Activated CD4-positive, alpha-beta T cell treated with anti-CD3 and anti-CD28 coated beads for 1 hour (primary cell): ENCODE measurements around the gene SMPX.

Experiments
- DNase-seq: peaks from one replicate; pipeline ENCODE4 v3.0.0-alpha.2; 2020

SMPX gene

DNA sequence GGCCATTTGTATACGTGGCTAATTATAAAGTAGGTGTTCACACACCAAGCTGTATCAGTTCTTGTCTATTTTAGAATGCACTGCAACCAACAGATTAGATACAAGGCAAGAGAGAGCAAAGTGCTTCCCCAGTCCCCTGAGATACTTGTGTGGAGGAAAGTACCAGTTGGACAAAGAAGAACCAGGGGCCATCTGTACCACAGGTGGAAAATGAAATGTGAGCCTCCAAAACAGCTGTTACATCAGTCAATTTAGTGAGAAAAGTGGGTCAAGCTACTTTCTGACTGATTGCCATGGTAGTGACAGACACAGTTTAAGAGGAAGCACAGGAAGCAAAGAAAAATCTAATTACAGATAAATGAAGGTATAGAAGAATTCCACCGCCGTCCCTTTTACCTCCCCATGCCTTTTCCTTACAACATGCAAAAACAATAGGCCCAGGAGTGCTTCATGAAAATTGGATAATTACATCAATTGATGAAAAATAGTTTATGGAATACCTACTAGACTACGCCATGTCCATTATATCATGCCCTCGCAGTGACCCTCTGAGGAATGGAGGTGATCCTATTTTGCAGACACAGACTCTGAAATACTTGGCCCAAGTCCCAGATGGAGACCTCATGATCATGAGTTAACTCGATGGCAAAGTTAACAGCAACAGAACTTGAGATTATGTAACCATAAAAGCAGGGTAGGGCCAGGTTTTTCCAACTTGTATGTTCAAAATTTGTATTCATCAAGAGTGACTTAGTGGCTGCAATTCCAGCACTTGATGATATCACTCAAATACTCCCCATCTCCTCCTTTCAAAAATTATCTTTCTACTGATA lies 15.8 kb downstream of the SMPX start:
- DNase-seq, result no peak

DNA sequence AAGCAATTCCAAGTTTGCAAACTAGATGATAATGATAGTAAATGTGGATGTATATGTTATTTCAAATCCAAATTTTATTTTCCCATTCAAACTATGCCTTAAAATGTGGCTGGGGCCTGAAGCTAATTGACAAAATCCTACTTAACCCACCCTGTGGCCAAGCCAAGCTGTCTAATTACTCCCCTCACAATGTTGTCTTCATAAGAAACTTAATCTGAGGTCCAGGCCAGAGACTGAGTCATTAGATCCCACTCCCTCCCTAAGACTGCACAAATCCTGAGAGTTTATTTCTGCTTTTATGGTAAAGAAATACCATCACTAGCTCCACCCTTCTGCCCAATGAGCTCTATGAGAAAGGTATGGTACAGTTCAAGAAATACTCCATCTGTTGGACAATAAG lies 16.6 kb downstream of the SMPX start:
- no peak for DNase-seq

DNA sequence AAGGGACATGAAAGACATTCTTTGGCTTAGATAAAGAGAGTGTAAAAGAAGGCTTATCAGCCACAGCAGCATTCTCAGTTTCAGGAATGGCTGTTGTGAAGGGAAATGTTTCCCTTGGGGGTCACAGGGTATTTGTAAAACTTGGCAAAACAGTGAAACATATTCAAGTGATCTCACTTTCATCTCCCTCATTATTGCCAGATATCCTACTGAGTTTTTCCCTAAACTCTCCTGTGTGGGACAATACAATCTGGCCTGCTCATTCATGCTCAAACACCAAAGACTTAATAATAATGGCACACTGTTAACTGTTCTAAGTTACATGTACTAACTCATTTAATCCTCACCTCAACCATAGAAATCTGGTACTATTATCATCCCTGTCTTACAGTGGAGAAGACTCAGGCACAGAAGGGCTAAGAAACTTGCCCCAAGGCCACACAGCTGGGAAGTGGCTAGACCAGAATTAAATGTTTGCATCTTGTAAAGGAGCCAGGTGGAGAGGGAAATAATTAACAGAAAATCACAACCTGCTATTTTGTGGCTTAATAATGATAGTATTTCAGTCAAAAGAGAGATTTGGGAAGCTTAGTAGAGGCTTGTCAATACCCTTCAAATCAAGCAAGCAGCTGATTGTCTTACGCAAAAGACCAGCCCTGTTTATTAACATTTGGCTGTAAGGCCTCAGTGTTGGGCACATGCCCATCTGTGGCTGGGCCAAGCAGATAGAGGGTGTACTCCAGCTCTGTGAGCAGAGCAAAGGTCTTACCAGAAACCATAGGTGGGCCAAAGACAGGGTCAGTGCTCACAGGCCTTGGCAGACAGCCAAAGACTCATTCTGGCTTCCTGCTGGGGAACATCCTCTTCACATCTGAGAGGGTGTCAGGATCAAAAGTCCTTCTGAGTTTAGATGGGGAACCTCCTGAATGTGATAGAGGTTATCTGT lies 17.3 kb downstream of the SMPX start:
- no peak for DNase-seq

DNA sequence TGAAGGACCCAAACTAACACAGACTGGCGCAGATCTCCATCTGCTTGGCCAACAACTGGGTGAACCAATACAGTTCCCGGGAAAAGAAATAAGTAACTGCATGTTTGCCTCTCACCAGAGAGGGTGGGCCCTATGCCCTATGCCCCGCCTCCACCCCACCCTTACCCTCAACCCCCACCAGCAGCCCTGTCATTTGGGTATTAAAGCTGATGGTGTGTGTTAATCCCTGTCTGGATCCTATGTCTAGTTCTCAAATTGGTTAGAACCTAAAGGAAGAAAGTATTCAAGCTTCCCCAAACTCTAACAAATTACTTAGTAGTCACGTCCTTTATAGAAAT lies 19.0 kb downstream of the SMPX start:
- no peak for DNase-seq

DNA sequence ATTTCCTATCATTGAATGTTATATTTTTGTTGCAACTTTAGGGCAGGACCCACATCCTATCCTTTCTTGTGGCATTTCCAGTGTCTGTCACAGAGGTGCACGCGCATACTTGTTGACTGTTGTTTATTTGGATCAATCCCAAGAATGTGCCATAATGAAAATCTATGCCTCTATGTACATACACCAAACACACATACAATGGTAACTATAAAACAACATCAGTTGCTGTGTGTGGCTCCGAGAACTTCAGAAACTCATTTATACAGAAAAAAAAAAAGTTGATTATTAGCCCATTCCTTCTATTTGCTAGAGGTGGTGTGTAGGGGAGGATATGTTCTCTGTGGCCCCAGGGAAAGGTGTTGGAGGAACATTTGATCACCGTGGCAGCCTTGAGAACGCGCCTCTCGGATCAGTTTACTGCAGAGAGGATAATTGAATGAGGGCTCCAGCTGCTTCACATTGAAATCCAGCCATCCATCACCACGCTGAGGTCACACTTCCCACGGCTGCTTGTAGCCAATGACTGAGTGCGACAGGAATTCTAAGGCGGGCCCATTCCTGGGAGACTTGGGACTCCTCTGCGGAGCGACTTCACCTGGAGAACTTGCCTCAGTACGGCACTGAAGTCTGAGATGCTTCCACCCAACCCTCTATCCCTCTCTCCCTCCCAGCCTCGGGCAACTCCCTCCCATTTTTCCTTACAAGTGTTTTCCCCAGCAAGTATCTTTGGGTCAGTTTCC lies 19.5 kb downstream of the SMPX start:
- DNase-seq, result no peak

DNA sequence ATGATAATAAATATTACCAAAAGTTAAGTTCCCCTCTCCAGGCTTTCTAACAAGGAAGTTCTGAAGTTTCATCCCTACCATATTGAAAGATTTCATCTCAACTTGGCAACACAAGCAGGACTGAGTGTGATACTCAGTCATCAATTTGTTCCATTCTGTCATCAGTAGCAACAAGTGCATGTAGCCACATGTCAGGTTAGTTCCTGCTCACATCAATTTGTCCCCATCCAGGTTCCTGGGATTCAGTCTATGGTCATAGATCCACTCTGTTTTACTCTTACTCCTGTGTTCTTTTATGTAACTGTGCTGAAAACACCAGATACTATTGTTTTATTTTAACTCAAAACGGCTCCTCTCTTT lies 22.2 kb downstream of the SMPX start:
- DNase-seq, result no peak

DNA sequence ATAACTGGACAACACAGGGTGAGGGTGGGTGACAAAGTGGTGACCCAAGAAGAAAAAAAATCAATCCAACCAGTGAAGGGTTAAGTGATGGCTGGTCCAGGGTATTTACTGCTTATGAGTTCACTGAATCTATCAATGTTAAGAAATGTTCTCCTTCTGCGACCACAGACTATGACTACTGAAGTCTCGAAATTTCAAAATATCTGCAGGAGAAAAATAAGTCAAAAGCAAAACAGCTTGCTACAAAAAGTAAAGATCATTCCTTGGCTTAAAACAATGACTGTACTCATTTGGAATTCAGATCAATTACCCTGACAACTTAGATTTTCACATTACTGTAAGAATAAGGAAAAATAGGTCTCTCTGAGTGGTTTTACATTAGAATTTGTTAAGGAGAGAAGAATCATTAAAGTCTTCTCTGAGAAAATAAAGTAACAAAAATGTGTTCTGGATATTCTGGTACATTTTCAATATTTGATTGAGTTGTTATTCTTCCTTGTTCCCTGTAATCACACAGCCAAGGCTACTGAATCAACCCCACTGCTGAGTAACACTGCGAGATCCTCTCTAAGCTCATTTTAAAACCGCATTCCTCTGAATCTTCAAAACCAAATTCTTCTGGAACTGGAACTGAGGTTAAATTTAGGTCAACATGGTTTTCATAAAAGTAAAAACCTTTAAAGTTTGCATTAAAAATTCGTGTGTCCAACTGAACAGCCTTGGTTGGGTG lies 22.7 kb downstream of the SMPX start:
- DNase-seq, result no peak

DNA sequence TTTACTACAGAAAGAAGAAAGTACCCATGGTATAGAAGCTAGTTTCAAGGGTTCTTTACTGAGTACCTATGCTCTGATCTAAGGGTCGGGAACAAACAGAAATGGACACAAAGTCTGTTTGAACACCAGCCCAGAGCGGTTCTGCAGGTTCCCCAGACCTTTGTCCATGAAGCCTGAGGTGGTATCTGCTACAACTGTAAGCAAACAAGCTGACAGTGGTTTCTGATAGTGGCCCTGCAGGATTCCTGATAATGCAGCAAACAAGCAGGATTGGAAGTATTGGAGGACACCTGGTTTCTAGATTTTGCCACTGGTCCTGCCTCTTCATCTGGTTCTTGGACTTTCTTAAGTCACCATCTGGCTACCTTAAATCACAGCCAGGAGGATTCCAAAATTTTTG lies 23.7 kb downstream of the SMPX start:
- DNase-seq, result no peak

DNA sequence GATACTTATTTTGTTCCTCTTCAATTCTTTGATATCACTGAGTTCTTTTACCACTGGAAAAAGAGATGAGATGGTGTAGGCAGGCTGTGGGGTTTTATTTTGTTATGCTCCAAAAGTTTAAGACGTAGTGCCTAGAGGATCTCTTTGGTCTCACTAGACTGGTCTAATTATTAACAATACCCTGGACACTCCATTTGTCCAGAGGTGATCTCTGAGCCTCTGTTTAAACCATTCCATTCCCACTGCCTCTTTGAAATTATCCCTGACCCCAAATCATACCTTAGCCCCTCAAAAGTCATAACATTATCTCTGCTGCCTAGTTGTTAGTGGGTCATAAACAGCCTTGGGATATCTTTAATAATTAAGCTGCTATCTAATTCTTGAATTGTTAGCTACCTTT lies 24.2 kb downstream of the SMPX start:
- DNase-seq, result no peak

DNA sequence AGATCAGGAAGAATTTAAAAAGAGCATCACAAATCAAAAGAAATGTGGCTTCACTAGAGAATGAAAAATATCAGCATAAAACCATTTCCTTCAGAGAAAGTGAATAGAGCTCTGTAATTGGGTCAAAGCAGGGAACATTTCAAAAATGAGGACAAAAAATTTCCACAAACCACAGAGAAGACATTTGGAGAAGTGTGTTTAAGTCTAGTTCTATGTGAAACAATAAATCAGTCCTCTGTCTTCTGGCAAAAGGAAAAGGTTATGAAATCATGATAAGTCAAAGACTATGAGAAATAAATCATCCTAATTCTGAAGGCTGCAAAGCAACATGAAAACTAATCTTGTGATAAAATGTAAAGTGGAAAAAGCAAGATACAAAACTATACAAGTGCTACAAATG lies 27.9 kb downstream of the SMPX start:
- no peak for DNase-seq

DNA sequence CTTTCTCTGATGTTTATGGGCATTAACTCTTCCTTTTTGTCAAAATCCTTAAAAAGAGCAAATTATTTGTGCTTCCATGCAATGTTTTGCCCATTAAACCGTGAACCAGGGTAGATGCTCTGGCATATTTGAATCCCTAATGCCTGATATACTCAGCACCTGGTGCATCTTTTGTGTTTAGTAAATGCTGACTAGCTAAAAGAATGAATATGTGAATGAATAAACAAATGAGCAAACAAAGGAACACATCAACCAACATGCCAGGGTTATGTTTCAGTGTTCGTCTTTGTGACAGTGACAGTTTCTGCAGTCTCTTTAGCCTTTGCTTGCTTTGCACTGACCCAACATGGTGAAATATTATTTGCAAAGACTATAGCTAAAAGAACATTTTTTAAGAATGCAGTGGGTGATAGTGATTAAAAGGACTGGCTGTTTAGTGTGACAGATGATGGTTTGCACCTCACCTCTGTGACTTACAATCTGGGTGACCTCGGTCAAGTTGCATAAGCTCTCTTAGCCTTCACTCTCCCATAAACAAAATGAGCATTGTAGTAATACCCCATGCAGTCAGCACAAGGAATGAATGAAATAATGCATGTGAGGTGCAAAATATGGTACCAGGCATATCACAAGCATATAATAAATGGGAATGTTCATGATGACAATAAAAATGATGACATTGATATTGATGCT lies 29.5 kb downstream of the SMPX start:
- no peak for DNase-seq

DNA sequence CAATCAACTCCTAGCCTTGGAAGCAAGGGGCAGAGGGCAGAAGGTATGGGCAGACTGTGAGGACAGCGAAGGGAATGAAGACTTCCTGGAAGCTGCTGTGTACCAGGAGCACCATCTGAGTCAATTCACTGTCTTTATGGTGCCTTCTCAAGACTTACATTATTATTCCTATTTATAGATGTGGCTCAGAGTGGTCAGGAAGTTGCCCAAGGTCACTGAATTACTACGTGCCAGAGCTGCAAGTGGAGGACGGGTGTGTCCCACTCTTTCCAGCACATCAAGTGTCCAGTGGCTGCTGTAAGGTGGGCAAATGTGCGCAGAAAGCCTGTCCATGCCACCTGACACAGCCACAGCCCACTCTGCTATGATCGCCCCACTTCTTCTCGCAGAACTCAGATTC lies 32.0 kb downstream of the SMPX start:
- no peak for DNase-seq

DNA sequence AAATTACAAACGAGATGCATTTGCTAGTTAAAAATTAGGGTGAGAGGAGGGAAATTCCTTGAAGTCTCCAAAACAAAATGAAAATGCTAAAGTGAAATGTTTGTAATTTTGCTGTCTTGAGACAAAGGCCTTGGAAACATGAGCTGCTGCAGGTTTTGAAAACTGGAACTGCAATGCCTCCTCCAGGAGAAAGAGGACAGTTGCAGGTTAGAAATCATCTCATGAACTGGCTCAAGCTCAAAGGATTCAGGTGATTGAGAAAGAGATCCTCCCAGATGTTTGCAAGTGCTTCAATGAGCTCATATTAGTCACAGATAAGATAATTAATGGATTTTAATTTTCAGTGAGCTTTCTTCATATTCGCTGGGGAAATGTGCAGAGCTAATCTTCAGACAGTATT lies 32.4 kb downstream of the SMPX start:
- DNase-seq, result no peak

DNA sequence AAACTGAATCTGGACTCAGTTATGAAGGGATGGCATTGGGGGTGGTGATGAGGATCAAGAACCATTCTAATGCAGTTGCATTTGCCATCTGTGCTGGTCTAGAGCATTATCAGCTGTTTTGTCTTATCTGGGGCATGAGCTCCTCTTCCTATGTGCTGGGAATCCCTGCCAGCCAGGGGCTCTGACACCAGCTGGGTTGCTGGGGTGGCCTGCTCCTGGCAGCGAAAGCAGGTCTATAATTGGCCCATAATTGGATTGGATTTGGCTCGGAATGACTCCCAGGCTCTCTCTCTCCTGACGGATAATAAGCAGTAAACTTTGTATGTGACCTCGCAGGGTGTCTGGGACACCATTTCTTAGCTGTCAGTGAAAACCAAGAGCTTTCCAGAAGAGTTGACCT lies 34.1 kb downstream of the SMPX start:
- no peak for DNase-seq

DNA sequence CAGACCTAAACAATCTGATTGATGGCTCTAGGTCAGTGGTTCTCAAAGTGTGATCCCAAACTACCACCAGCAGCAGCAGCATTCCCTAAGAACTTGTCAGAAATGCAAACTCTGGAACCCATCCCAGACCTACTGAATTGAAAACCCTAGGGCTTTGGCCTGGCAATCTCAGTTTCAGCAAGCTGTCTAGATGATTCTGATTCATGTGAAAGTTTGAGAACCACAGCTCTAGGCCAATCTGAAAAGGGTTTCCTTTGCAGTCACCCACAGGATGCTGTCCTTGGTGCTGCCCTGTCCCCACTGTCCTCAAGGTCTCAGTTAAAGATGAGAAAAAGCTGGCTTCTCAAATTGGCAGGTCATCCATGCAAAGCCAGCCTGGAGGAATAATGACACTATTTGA lies 34.8 kb downstream of the SMPX start:
- no peak for DNase-seq

DNA sequence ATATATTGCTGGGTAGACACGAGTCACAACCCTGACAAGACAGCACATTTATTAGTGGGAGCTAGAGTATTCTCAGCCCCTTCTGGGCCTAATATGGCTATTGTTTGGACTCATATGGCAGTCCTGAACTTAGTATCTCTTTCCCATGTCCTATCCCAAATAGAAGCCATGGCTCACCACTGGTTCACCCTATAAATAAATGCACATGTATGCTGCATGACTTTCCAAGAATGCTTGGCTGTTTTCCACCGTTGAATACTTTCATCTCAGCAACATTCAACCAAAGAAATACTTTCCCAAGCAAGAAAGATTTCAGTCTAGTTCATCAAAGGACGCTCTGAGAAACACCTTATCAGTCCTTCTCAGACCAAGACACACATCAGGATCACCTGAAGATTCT lies 36.7 kb downstream of the SMPX start:
- no peak for DNase-seq

DNA sequence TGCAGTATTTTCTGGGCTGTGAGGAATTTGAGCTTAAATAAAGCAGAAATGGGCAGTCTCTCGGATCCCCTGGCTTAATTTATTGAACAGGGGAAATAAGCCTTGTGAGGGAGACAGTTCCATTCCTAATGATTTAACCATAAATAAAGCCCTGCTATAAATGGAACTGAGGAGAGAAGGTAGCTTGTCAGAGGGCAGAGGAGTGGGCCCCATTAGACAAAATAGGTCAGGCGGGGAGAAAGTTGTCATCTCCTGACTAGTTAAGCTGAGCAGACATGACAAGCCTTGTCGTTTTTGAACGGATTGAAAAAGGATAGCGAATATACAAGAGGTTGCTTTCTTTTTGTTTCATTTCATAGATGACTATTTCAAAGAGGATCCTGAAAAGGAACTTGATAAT lies 39.3 kb downstream of the SMPX start:
- DNase-seq, result no peak

DNA sequence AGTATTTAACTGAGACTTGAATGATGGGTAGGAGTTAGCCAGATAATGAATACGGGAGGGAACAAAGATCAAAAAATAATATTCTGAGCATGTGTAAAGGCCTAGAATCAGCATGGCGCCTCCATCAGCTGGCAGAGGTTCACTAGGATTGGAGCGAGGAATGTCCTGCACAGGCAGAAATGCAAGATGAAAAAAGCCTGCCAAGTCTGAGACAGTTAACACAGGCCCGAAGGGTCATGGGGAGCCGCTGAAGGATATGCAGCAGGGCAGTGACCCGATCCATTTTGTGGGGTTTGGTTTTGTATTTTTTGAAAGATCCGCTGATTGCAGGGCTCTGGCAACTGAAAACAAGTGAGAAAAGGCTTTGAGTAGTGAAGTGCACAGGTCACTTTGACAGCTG lies 40.1 kb downstream of the SMPX start:
- DNase-seq, result no peak

DNA sequence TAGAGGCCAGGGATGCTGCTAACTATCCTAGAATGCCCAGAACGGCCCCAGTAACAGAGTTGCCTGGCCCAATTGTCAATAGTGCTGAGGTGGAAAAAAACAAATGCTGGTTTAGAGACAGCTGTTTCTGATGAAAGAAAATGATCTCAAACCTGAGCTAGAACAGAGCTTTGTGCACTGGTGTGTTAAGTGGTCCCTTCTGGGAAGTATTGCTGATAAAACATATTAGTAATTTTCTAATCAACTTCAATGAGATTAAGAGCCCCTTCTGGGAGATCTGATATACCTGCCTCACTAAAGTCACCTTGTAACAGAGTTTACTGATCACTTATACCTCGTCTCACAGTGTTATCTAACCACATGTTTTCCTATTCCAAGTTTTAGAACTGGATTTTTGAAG lies 42.1 kb downstream of the SMPX start:
- no peak for DNase-seq

DNA sequence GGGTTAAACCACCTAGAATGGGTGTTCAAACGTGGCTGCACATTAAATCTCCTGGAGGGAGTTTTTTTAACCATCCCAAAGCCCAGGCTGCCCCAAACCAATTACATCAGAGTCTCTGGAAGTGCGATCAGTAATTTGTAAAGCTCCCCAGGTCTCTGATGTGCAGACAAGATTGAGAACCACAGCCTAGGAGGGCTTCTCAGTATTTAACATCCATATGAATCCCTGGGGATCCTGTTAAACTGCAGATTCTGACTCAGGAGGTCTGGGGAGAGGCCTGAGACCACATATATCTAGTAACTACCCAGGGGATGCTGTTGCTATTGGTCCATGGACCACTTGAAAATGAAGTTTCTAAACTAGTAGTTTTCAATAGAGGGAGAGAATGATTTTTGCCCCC lies 42.6 kb downstream of the SMPX start:
- DNase-seq, result no peak

DNA sequence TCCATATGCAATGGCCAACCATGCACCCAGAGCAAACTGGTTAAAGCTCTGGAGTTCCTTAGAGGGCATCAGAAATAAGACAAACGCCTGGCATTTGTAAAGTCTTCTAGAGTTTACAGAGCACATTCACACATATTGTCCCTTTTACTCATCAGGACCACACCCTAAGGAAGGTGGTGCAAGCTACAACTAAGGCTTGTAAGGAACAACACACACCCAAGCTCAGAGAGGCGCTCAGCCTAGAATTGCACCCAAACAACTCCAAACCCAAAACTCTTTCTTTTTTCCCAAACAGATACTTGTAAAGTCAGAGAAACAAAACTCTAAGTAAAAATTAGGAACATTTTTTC lies 46.1 kb downstream of the SMPX start:
- DNase-seq, result no peak

DNA sequence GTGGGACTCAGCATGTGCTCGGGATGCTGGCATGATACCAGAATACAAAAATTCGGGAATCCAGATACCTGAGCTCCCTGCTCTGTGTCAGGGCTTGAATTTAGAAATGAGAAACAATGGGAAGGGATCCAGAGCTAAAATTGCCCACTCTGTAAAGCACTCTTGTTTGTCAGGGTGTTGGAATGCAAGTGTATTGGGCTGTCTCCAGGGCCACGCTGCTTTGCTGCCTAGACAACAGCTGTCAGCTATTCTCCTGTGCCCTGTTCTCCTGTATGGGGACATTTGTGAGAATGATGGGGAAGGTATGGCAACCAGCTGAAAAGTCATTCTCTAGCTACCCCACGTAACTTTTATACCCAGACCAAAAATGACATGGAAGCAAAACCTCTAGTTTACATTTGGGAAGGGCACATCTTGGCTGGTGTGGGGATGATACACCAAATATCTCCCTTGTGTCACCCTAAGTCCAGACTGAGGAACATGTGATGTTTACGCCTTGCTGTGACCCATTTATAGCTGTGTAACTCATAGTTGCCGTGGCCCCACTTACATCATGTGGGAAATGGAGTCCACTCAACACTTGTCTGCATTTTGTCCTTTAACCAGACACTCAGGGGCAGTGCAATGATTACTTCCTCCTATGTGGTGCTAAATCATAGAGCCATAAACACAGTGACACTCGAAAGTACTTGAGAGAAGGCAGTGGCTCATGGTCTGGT lies 46.6 kb downstream of the SMPX start:
- no peak for DNase-seq
